Measurements from ENCODE around the gene KRT9. TPM values are rescaled to one million over a fixed set of nuclear protein-coding genes. Genes with fewer than 3 reads are reported as not detected.

The KRT9 gene
- polyA plus RNA-seq, 3 donors = not detected

DNA sequence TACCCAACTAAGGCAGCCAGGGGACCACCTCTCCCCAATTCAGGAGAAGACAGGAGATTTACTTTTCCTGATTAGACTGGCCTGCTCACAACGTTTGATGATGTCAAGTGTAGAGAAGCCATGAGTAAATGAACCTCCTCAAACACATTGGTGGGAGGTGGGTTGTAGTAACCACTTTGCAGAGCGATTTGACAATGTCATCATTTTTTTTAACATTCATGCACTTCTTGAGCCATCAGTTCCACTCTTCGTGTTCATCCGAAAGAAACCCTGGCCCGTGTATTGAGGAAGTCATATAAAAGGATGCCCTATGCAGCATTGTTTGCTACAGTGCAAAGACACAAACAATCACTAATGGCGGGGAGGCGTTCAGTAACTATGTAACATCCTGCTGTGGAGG is 38.2 kb downstream of the KRT9 start:
- Mint-ChIP-seq H3K27me3 (ENCODE audit: low read depth in 3 of 3) (peaks cover 37 to 71% (median 50%) of the 10 kb centered on the region in 3 donors), H3K27ac (no peak overlapping the region), H3K9me3 (peaks cover 0 to 10% (median 3%) of the 10 kb centered on the region in 7 donors), H3K4me3 (no peak overlapping the region), H3K36me3 (no peaks in the 10 kb centered on the region), H3K4me1 (peaks cover 7% of the 10 kb centered on the region)
- no peak overlapping the region for H3K9ac ChIP-seq (ENCODE audit: insufficient read depth, low read length, poor library complexity, severe bottlenecking)
- no peaks in the 10 kb centered on the region for H3K36me3 ChIP-seq (replicated peaks in 1 of 2; ENCODE audit: control insufficient read depth in 1 of 2, insufficient read depth in 2 of 2, low read length in 2 of 2)
- WGBS (ENCODE audit: insufficient coverage) = no CpG with 5 or more reads among the region's 7 CpGs
- no peaks in the 10 kb centered on the region for H3K4me1 ChIP-seq (ENCODE audit: control insufficient read depth in 1 of 2, insufficient read depth in 2 of 2, low read length in 2 of 2)
- H3K4me3 ChIP-seq (replicated peaks in 1 of 3; ENCODE audit: low read depth in 2 of 3, low read length in 3 of 3) = no peak overlapping the region
- DNase-seq = no peak
- H3K4me2 ChIP-seq (replicated peaks; ENCODE audit: extremely low read depth, low read length, poor library complexity, severe bottlenecking) = no peak overlapping the region
- TF ChIP-seq, protein P1, sequence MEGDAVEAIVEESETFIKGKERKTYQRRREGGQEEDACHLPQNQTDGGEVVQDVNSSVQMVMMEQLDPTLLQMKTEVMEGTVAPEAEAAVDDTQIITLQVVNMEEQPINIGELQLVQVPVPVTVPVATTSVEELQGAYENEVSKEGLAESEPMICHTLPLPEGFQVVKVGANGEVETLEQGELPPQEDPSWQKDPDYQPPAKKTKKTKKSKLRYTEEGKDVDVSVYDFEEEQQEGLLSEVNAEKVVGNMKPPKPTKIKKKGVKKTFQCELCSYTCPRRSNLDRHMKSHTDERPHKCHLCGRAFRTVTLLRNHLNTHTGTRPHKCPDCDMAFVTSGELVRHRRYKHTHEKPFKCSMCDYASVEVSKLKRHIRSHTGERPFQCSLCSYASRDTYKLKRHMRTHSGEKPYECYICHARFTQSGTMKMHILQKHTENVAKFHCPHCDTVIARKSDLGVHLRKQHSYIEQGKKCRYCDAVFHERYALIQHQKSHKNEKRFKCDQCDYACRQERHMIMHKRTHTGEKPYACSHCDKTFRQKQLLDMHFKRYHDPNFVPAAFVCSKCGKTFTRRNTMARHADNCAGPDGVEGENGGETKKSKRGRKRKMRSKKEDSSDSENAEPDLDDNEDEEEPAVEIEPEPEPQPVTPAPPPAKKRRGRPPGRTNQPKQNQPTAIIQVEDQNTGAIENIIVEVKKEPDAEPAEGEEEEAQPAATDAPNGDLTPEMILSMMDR (IDR thresholded peaks at IDR 0.05) = no peak
- no peaks in the 10 kb centered on the region for H3K79me2 ChIP-seq (ENCODE audit: insufficient read depth, low read length)
- no peaks in the 10 kb centered on the region for H3K9me3 ChIP-seq (replicated peaks in 1 of 2; ENCODE audit: control insufficient read depth in 1 of 2, insufficient read depth in 1 of 2, low read length in 2 of 2)
- intact Hi-C loops (cut with micrococcal nuclease) = no loop called here
- H3K27me3 ChIP-seq (ENCODE audit: control insufficient read depth in 2 of 2, insufficient read depth in 2 of 2, low read length in 2 of 2) = peaks cover 22 to 37% of the 10 kb centered on the region in 2 donors
- no peak overlapping the region for H2AFZ ChIP-seq (ENCODE audit: insufficient read depth, low read depth, low read length, poor library complexity, severe bottlenecking)
- H4K20me1 ChIP-seq (ENCODE audit: insufficient read depth, low read length) = no peaks in the 10 kb centered on the region
- no peak overlapping the region for H3K27ac ChIP-seq (ENCODE audit: low read depth in 1 of 2, low read length in 2 of 2)

DNA sequence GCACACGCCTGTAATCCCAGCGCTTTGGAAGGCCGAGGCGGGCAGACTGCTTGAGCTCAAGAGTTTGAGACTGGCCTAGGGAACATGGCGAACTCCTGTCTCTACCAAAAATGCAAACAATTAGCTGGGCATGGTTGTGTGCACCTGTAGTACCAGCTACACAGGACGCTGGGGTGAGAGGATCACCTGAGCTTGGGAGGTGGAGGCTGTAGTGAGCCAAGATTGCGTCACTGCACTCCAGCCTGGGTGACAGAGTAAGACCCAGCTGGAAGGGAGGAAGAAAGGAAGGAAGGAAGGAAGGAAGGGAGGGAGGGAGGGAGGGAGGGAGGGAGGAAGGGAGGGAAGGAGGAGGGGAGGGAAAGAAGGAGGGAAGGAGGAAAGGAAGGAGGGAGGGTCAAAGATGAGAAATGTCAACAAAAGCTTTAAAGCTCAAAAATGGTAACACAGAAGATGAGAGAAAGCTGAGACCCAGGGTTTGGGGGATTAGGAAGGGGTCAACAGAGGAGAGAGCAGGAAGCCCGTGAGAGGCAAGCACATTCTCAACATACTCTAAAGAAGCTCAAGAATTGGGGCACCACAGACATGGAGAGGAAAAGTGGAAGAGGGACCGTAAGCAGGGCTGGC is 38.8 kb downstream of the KRT9 start:
- Mint-ChIP-seq H3K27ac (peak overlapping the region in 2 of 7 donors; percentile 24 to 68), H3K4me3 (no peak overlapping the region), H3K4me1 (peaks cover 10% of the 10 kb centered on the region), H3K9me3 (peaks cover 0 to 12% (median 5%) of the 10 kb centered on the region in 7 donors), H3K36me3 (peaks cover 2 to 3% of the 10 kb centered on the region in 2 donors), H3K27me3 (ENCODE audit: low read depth in 3 of 3) (peaks cover 41 to 76% (median 56%) of the 10 kb centered on the region in 3 donors)
- no peak overlapping the region for H3K4me2 ChIP-seq (replicated peaks; ENCODE audit: extremely low read depth, low read length, poor library complexity, severe bottlenecking)
- no peaks in the 10 kb centered on the region for H3K79me2 ChIP-seq (ENCODE audit: insufficient read depth, low read length)
- H2AFZ ChIP-seq (ENCODE audit: insufficient read depth, low read depth, low read length, poor library complexity, severe bottlenecking) = no peak overlapping the region
- 94% methylated on average over 4 of the region's 9 CpGs for WGBS (ENCODE audit: insufficient coverage)
- no peak overlapping the region for H3K4me3 ChIP-seq (replicated peaks in 1 of 3; ENCODE audit: low read depth in 2 of 3, low read length in 3 of 3)
- DNase-seq = no peak
- TF ChIP-seq, protein P1 (IDR thresholded peaks at IDR 0.05) = no peak
- no peak overlapping the region for H3K9ac ChIP-seq (ENCODE audit: insufficient read depth, low read length, poor library complexity, severe bottlenecking)
- peaks cover 28 to 43% of the 10 kb centered on the region in 2 donors for H3K27me3 ChIP-seq (ENCODE audit: control insufficient read depth in 2 of 2, insufficient read depth in 2 of 2, low read length in 2 of 2)
- H3K9me3 ChIP-seq (replicated peaks in 1 of 2; ENCODE audit: control insufficient read depth in 1 of 2, insufficient read depth in 1 of 2, low read length in 2 of 2) = peaks cover 0 to 5% of the 10 kb centered on the region in 2 donors
- H3K4me1 ChIP-seq (ENCODE audit: control insufficient read depth in 1 of 2, insufficient read depth in 2 of 2, low read length in 2 of 2) = peaks cover 2% of the 10 kb centered on the region in 2 donors
- no peaks in the 10 kb centered on the region for H4K20me1 ChIP-seq (ENCODE audit: insufficient read depth, low read length)
- H3K27ac ChIP-seq (ENCODE audit: low read depth in 1 of 2, low read length in 2 of 2) = no peak overlapping the region
- intact Hi-C loops (cut with micrococcal nuclease) = no loop called here
- no peaks in the 10 kb centered on the region for H3K36me3 ChIP-seq (replicated peaks in 1 of 2; ENCODE audit: control insufficient read depth in 1 of 2, insufficient read depth in 2 of 2, low read length in 2 of 2)

Measured in CD14-positive monocyte (primary cell).